ENCODE data around the gene RASA2.
"Not testable (repeated sequence)": the region's sequence is repeated elsewhere in the genome, so short reads cannot be mapped to it uniquely, and the experiment has no call there.

The RASA2 gene

GRCh38 chr3:141454906-141455602 lies 31.8 kb upstream of the RASA2 start:
- DNase-seq = peak in 1 of 42 donors; percentile 58
- intact Hi-C loops (cut with DNase I) = loop anchor here (5.0 kb wide), 2 partner anchors 93 to 143 kb away; no protein-coding TSS in a partner anchor

GRCh38 chr3:141455603-141456300 lies 31.1 kb upstream of the RASA2 start:
- intact Hi-C loops (cut with DNase I) = no loop called here
- DNase-seq = no peak

DNA sequence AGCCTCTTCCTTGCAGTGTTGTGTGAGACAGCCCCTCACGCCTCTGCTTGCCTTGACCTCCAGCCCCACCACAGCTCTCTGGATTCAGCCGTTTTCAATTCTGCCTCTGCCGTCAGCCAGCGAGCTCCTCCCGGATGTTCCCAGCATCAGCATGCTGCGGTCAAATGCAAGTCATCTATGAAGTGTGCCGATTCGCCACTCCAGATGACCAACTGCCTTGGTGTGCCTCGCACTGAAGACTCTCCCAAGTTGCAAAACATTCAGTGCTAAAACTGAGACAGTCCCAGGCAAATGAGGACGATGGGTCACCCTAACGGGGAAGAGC lies 30.6 kb upstream of the RASA2 start:
- intact Hi-C loops (cut with DNase I) = no loop called here

GRCh38 chr3:141457624-141458236 lies 29.1 kb upstream of the RASA2 start:
- intact Hi-C loops (cut with DNase I) = no loop called here
- DNase-seq = no peak

More for the DNA sequence above, 30.6 kb upstream of the RASA2 start:
- DNase-seq = no peak

- no peak for DNase-seq
- intact Hi-C loops (cut with DNase I) = no loop called here
These were observed 27.8 kb upstream of the RASA2 start for GRCh38 chr3:141459008-141459407.

DNA sequence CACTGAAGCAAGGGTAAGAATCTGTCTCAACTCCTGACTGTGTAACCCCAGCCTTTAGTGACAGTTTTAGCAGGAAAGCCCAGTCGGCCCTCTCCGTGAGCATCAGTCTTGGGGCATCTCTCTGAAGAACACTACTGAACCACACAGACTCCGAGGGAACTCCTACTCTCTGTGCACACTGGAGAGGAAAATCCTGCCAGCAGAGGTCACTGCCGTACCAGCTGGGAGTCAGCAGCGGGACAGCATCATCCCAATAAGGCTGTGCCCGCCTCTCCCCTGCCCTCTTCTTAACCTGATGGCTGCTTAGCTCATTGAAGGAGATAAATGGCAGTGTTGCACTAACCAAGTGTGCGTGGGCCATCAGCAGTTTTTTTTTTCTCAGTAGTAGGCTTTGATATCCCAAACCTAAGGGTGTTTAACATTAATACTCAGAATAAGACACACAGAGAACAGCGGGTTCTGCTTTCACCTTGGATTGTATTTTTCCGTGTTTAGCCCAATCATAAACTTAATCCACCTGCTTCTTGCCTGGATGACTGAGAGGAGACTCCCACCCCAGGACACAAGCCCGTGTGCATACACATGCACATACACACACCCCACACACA lies 26.6 kb upstream of the RASA2 start:
- intact Hi-C loops (cut with DNase I) = loop anchor here (2.0 kb wide), 2 partner anchors 27 to 101 kb away; partner anchors contain the start of gene RASA2

DNA sequence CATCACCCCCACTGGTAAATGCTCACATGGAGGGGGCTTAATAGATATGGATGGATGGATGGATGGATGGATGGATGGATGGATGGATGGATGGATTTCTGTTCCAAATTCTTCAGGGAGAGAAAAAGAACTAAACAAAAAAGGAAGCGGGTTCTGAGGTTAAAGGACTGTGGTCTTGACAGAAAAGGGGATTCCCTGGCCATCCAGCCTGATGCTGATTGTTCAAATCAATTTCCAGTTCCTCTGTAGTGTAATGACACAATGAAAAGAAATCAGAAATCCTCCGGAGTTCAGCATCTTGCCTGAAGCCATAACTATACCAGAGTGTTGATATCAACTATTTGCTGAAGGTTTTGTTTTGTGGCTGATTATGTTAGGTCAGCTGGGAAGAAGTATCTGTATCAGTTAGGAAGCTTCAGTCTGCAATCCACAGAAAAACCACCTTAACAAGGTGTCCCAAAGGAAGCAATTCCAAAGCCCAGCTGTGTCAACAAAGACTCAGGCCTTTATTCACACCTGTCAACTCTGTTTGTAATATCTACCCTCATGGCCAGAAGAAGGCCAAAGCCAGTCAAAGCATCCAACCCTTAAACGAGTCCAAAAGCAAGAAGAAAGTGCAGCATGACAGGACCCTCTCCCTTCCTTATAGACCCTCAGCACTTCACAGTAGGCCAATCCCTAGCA lies 24.5 kb upstream of the RASA2 start:
- intact Hi-C loops (cut with DNase I) = no loop called here
- no peak for DNase-seq

More for the DNA sequence above, 26.6 kb upstream of the RASA2 start:
- DNase-seq = peak; percentile 84 to 97 (median 93)

GRCh38 chr3:141465221-141465620 lies 21.6 kb upstream of the RASA2 start:
- intact Hi-C loops (cut with DNase I) = no loop called here
- no peak for DNase-seq

DNA sequence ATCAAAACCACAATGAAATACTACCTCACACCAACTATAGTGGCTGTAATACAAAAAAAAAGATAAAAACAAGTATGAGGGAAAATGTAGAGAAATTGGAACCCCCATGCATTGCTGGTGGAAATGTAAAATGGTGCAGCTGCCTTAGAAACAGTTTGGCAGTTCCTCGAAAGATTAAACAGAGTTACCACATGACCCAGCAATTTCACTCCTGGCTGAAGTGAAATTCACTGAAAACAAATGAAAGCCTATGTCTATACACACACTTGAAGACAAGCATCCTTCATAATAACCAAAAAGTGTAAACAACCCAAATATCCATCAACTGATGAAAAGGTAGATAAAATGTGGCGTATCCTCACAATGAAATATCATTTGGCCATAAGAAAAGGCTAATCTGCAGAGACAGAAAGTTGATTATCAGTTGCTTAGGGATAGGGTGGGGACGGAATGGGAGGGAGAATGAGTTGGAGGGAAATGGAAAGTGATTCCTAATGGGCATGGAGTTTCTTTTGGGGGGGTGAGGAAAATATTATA lies 20.1 kb upstream of the RASA2 start:
- intact Hi-C loops (cut with DNase I) = no loop called here
- no peak for DNase-seq

GRCh38 chr3:141469720-141470119 lies 17.1 kb upstream of the RASA2 start:
- DNase-seq = no peak
- intact Hi-C loops (cut with DNase I) = no loop called here

- DNase-seq = no peak
- intact Hi-C loops (cut with DNase I) = no loop called here
These were observed 15.7 kb upstream of the RASA2 start for GRCh38 chr3:141471160-141471559.

DNA sequence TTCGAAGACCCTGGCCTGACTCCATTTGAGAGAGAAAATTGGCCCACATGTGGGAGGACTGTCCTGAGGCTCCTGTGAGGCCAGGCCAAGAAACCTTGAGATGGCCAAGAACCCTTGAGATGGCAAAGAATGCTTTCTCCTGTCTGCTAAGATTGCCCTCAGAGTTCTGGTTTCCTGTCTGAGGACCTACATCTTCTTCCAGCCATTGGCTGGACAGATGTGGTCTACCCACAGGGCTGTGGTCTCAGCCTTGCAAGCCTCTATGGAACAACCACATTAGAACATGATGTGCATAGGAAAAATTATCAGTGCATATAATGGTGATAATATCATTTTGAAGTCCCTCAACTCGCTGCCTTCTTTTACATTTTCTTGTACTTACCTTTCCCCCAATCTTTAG lies 10.8 kb upstream of the RASA2 start:
- intact Hi-C loops (cut with DNase I) = no loop called here
- DNase-seq = no peak

DNA sequence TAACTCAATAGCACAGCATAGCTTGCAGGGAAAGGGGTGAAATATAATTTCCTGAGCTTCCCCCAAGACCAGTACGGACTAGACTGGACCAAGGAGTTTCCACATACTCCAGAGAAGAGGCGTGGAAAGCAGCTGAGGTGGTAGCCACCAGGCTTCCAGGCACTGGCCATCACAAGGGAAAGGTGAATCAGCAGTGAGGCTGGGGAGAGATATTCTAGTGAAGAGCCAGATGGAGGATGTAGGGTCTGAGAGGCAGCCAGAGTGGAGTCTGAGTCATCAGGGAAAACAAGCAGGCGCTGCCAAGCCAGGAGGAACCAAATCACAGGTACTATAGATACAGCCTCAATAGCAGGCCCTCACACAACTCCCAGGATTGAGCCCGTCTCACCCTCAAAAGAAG lies 9.6 kb upstream of the RASA2 start:
- no peak for DNase-seq
- intact Hi-C loops (cut with DNase I) = no loop called here

DNA sequence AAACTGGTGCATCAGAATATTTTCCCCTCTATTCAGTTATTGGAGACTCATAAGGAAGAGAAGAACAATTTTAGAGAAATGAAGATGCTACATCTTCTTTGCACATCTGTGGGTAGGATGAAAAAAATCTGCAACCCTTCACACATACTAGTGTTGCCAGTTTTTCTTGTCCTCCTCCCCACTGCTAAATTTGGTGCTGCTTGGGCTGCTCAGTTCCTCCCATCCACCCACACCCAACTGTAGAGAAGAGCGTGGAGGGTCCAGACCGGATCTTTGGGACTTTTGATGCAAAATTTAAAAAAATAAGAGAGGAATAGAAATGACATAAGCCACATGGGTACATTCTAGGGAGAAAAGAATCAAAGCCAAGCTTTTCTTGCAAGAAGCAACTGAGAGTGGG lies 8.7 kb upstream of the RASA2 start:
- peak in 1 of 42 donors; percentile 22 for DNase-seq
- intact Hi-C loops (cut with DNase I) = no loop called here

DNA sequence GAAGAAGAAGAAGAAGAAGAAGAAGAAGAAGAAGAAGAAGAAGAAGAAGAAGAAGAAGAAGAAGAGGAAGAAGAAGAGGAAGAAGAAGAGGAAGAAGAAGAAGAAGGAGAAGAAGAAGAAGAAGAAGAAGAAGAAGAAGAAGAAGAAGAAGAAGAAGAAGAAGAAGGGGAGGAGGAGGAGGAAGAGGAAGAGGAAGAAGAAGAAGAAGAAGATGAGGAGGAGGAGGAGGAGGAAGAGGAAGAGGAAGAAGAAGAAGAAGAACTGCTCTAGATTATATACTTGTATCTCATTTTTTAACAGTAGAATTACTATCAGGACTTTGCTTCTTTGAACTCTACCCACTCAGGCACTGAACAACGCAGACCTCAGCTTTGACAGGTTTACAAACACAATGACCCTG lies 8.0 kb upstream of the RASA2 start:
- intact Hi-C loops (cut with DNase I); DNase-seq: not testable (repeated sequence)

DNA sequence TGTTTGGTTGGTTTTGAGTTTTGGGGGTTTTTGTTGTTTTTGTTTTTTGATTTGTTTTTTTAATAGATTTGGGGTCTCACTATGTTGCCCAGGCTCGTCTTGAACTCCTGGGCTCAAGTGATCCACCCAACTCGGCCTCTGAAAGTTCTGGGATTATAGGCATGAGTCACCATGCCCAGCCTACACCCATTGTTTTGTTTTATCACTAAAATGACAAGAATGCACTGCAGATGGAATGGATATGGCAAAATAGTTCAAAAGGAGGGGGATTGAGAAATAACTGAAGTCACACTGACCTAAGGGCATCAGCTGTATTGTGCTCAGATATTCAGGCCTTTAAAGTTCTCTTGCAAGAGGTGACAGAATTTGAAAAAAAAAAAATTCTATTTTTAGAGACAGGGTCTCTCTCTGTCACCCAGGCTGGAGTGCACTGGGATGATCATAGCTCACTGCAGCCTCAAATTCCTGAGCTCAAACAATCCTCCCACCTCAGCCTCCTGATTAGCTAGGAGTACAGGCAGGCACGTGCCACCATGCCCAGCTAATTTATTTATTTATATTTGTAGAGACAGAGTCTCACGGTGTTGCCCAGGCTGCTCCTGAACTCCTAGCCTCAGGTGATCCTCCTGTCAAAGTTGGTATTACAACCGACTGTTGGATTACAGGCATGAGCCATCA lies 4.4 kb upstream of the RASA2 start:
- intact Hi-C loops (cut with DNase I) = loop anchor here (10.0 kb wide), 1 partner anchor 252 kb away; the partner anchor contains the start of gene RNF7
- no peak for DNase-seq

DNA sequence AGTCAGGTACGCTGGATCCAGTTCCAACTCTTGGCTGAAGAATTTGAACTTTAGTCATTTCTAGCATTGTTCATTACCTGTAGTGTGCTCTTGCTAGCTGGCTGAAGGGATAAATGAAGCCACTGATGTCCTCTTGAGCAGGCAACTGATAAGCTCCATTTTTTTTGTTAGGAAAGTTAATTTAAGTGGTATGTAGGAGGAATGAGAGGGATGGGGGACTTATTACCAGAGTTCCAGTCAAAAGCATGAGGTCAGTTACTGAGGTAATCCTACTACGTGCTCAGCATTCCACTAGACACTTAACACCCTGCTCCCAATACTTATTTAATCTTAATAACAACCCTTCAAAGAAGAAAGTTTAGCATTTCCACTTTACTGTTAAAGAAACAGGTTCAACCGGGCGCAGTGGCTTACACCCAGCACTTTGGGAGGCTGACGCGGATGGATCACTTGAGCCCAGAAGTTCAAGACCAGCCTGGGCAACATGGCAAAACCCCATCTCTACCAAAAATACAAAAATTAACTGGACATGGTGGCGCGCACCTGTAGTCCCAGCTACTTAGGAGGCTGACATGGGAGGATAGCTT lies 2.0 kb upstream of the RASA2 start:
- intact Hi-C loops (cut with DNase I) = loop anchor here (10.0 kb wide), 1 partner anchor 250 kb away; the partner anchor contains the start of gene RNF7
- no peak for DNase-seq

Measured in head of caudate nucleus (tissue), 42 donors.